ENCODE data around the gene IGDCC3. TPM values are rescaled to one million over a fixed set of nuclear protein-coding genes. Genes with fewer than 3 reads are reported as not detected.

IGDCC3 gene
- 49.2 to 53.5 TPM (median 53.5 TPM) in 3 replicates for total RNA-seq (2021)
- Bru-seq, nascent RNA, result percentile 67 among the genes with signal in this experiment
- long read RNA-seq, experiment 1, full-length matches to known transcripts, result 144 of 347 reads
- long read RNA-seq, experiment 1, partial matches to known transcripts, result 62 of 347 reads
- long read RNA-seq, experiment 1, other reads (novel, unspliced or antisense), result 141 of 347 reads
- long read RNA-seq, experiment 2, full-length matches to known transcripts, result 22 of 86 reads
- long read RNA-seq, experiment 2, partial matches to known transcripts, result 23 of 86 reads
- long read RNA-seq, experiment 2, other reads (novel, unspliced or antisense), result 41 of 86 reads
- long read RNA-seq, experiment 3, partial matches to known transcripts, result 0 of 2 reads
- long read RNA-seq, experiment 3, other reads (novel, unspliced or antisense), result 2 of 2 reads

DNA sequence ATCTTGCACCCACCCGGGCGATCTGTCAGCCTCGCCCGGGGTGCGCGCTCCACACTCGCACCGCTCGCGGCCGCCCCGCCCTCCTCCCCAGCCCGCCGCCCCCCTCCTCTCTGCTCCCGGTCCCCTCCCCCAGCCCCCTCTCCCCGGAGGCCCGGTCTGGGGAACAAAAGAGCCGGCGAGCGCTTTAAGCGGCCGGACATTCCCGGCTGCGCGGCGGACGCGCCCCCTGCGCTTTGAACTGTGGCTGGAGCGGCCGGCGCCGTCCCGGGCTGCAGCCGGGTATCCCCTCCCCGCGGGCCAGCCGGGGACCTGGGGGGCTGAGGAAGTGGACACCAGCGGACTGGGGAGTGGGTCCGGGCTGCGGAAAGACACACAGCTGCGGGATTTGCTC, at the start of gene IGDCC3:
IGDCC3 (minus strand) TSS at position 27 of the 391 bp plus-strand sequence. CDS start 214 bp downstream, outside the sequence.
- Mint-ChIP-seq H3K27me3 (ENCODE audit: low read depth) (peaks cover 24% of the 10 kb centered on the region), H3K27ac (peak within 1 kb of the TSS; percentile 96), H3K36me3 (peaks cover 20% of the 10 kb centered on the region), H3K4me1 (peaks cover 45% of the 10 kb centered on the region), H3K4me3 (peak within 1 kb of the TSS; percentile 94), H3K9me3 (no peaks in the 10 kb centered on the region)
- peak; percentile 59 for ATAC-seq
- ChIA-PET CTCF (interaction anchor here (0.7 to 3.0 kb wide), 8 partner anchors 9 to 73 kb away, joined by 3 to 30 read pairs (median 6); partner anchors contain the start of gene RNU5B-1), POLR2A (interaction anchor here (0.9 to 1.7 kb wide), 4 partner anchors 10 to 39 kb away, joined by 3 to 4 read pairs (median 3); no protein-coding TSS in a partner anchor)
- DNase-seq (ENCODE audit: low spot score), result peak; percentile 84
- TF ChIP-seq, protein P1, sequence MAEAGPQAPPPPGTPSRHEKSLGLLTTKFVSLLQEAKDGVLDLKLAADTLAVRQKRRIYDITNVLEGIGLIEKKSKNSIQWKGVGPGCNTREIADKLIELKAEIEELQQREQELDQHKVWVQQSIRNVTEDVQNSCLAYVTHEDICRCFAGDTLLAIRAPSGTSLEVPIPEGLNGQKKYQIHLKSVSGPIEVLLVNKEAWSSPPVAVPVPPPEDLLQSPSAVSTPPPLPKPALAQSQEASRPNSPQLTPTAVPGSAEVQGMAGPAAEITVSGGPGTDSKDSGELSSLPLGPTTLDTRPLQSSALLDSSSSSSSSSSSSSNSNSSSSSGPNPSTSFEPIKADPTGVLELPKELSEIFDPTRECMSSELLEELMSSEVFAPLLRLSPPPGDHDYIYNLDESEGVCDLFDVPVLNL (CRISPR knock-in tag; IDR thresholded peaks at IDR 0.05; ENCODE audit: borderline replicate concordance, low read depth), result no peak
- TF ChIP-seq ETV6 (CRISPR knock-in tag; IDR thresholded peaks at IDR 0.05) (0 out of 2 replicates have a peak, but pooled peaks have one; percentile 35), JUN (CRISPR knock-in tag; IDR thresholded peaks at IDR 0.05) (no peak), EMX1 (CRISPR knock-in tag; IDR thresholded peaks at IDR 0.05) (no peak)
- TF ChIP-seq, protein P2, sequence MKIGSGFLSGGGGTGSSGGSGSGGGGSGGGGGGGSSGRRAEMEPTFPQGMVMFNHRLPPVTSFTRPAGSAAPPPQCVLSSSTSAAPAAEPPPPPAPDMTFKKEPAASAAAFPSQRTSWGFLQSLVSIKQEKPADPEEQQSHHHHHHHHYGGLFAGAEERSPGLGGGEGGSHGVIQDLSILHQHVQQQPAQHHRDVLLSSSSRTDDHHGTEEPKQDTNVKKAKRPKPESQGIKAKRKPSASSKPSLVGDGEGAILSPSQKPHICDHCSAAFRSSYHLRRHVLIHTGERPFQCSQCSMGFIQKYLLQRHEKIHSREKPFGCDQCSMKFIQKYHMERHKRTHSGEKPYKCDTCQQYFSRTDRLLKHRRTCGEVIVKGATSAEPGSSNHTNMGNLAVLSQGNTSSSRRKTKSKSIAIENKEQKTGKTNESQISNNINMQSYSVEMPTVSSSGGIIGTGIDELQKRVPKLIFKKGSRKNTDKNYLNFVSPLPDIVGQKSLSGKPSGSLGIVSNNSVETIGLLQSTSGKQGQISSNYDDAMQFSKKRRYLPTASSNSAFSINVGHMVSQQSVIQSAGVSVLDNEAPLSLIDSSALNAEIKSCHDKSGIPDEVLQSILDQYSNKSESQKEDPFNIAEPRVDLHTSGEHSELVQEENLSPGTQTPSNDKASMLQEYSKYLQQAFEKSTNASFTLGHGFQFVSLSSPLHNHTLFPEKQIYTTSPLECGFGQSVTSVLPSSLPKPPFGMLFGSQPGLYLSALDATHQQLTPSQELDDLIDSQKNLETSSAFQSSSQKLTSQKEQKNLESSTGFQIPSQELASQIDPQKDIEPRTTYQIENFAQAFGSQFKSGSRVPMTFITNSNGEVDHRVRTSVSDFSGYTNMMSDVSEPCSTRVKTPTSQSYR (CRISPR knock-in tag; IDR thresholded peaks at IDR 0.05), result peak; percentile 74; the same call in 1 of the 2 replicates
- TF ChIP-seq, protein P3, sequence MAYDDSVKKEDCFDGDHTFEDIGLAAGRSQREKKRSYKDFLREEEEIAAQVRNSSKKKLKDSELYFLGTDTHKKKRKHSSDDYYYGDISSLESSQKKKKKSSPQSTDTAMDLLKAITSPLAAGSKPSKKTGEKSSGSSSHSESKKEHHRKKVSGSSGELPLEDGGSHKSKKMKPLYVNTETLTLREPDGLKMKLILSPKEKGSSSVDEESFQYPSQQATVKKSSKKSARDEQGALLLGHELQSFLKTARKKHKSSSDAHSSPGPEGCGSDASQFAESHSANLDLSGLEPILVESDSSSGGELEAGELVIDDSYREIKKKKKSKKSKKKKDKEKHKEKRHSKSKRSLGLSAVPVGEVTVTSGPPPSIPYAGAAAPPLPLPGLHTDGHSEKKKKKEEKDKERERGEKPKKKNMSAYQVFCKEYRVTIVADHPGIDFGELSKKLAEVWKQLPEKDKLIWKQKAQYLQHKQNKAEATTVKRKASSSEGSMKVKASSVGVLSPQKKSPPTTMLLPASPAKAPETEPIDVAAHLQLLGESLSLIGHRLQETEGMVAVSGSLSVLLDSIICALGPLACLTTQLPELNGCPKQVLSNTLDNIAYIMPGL (CRISPR knock-in tag; IDR thresholded peaks at IDR 0.05), result peak; percentile 45; the same call in 1 of the 2 replicates
- TF ChIP-seq, protein P4, sequence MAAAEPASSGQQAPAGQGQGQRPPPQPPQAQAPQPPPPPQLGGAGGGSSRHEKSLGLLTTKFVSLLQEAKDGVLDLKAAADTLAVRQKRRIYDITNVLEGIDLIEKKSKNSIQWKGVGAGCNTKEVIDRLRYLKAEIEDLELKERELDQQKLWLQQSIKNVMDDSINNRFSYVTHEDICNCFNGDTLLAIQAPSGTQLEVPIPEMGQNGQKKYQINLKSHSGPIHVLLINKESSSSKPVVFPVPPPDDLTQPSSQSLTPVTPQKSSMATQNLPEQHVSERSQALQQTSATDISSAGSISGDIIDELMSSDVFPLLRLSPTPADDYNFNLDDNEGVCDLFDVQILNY (CRISPR knock-in tag; IDR thresholded peaks at IDR 0.05), result 0 out of 2 replicates have a peak, but pooled peaks have one; percentile 46
- TF ChIP-seq, protein P5, sequence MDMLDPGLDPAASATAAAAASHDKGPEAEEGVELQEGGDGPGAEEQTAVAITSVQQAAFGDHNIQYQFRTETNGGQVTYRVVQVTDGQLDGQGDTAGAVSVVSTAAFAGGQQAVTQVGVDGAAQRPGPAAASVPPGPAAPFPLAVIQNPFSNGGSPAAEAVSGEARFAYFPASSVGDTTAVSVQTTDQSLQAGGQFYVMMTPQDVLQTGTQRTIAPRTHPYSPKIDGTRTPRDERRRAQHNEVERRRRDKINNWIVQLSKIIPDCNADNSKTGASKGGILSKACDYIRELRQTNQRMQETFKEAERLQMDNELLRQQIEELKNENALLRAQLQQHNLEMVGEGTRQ (CRISPR knock-in tag; IDR thresholded peaks at IDR 0.05), result 0 out of 2 replicates have a peak, but pooled peaks have one; percentile 2

DNA sequence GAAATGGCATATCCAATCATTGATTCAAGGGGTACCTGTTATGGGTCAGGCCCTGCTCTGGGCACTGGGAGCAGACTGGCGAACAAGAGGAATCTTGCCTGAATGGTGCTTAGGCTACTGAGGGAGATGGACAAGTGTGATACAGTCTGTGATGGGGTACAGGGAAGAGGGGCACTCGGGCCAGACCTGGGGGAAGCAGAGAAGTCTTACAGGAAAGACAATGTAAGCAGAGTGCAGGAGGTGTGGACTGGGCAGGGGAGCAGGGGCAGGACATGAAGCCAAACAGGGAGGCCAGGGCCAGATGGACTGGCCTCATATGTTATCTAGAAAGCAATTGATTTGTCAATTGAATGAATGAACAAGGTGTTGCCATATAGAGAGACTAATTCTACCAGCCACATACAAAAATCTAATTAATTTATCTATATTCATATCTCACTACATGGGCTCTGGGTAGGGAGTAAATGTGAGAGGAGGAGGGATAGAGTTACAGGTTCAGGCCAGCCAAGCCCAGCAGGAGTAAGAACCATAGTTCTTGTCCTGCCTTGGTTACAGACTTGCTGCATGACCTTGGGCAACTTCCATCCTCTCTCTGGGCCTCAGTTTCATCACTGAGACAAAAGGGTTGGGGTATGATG, 48.5 kb upstream of the IGDCC3 start:
- CTCF ChIA-PET, result interaction anchor here (3.1 kb wide), 1 partner anchor 25 kb away, joined by 11 read pairs; no protein-coding TSS in a partner anchor
- no peak overlapping the region for H3K27ac Mint-ChIP-seq
- TF ChIP-seq, protein P6, sequence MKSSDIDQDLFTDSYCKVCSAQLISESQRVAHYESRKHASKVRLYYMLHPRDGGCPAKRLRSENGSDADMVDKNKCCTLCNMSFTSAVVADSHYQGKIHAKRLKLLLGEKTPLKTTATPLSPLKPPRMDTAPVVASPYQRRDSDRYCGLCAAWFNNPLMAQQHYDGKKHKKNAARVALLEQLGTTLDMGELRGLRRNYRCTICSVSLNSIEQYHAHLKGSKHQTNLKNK (CRISPR knock-in tag; IDR thresholded peaks at IDR 0.05), result no peak
- TF ChIP-seq, protein P7, sequence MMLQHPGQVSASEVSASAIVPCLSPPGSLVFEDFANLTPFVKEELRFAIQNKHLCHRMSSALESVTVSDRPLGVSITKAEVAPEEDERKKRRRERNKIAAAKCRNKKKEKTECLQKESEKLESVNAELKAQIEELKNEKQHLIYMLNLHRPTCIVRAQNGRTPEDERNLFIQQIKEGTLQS (CRISPR knock-in tag; conservative IDR thresholded peaks at IDR 0.05), result no peak
- TF ChIP-seq FOXK1 (CRISPR knock-in tag; IDR thresholded peaks at IDR 0.05), result no peak
- TF ChIP-seq ATF1 (CRISPR knock-in tag; IDR thresholded peaks at IDR 0.05), result no peak
- no peak for TF ChIP-seq MXD4 (CRISPR knock-in tag; IDR thresholded peaks at IDR 0.05; ENCODE audit: borderline replicate concordance)
- TF ChIP-seq, protein P8, sequence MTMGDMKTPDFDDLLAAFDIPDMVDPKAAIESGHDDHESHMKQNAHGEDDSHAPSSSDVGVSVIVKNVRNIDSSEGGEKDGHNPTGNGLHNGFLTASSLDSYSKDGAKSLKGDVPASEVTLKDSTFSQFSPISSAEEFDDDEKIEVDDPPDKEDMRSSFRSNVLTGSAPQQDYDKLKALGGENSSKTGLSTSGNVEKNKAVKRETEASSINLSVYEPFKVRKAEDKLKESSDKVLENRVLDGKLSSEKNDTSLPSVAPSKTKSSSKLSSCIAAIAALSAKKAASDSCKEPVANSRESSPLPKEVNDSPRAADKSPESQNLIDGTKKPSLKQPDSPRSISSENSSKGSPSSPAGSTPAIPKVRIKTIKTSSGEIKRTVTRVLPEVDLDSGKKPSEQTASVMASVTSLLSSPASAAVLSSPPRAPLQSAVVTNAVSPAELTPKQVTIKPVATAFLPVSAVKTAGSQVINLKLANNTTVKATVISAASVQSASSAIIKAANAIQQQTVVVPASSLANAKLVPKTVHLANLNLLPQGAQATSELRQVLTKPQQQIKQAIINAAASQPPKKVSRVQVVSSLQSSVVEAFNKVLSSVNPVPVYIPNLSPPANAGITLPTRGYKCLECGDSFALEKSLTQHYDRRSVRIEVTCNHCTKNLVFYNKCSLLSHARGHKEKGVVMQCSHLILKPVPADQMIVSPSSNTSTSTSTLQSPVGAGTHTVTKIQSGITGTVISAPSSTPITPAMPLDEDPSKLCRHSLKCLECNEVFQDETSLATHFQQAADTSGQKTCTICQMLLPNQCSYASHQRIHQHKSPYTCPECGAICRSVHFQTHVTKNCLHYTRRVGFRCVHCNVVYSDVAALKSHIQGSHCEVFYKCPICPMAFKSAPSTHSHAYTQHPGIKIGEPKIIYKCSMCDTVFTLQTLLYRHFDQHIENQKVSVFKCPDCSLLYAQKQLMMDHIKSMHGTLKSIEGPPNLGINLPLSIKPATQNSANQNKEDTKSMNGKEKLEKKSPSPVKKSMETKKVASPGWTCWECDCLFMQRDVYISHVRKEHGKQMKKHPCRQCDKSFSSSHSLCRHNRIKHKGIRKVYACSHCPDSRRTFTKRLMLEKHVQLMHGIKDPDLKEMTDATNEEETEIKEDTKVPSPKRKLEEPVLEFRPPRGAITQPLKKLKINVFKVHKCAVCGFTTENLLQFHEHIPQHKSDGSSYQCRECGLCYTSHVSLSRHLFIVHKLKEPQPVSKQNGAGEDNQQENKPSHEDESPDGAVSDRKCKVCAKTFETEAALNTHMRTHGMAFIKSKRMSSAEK (CRISPR knock-in tag; IDR thresholded peaks at IDR 0.05; ENCODE audit: borderline replicate concordance), result no peak

More for the DNA sequence above, 48.5 kb upstream of the IGDCC3 start:
- Mint-ChIP-seq H3K4me1 (peaks cover 32% of the 10 kb centered on the region), H3K36me3 (no peaks in the 10 kb centered on the region), H3K9me3 (no peaks in the 10 kb centered on the region), H3K27me3 (ENCODE audit: low read depth) (peaks cover 17% of the 10 kb centered on the region), H3K4me3 (no peak overlapping the region)
- POLR2A ChIA-PET, result no interaction called here
- no peak for ATAC-seq
- DNase-seq (ENCODE audit: low spot score), result no peak
